GM12872 (cell line): Measurements from ENCODE around the gene SLC22A2.

ENCODE experiments used
- TF ChIP-seq, protein P1 (sequence below): IDR thresholded peaks from 3 replicates; pipeline ENCODE4 v1.5.1; 2011; ENCODE audit warnings: low read depth, mild to moderate bottlenecking, low read length, moderate library complexity; ENCODE audit not compliant: insufficient read depth

Gene SLC22A2

DNA sequence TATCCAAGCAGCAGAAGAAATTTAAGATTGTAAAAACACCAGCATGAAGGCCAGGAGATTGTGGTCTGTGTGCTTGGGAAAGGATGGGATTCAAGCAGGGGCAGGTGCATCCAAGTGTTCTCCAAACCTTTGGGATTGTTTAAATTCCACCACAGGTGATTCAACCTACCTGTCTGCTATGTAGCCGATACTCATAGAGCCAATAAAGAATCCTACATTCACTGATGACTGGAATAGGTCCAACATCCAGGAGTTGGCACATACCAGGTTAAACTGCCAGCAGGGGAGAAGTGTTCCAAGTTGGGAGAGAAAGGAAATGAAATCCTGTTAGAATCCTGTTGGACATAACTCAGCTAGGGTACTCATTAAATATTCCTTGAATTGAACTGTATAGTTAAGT lies 2.2 kb downstream of the SLC22A2 start:
- TF ChIP-seq, protein P1, sequence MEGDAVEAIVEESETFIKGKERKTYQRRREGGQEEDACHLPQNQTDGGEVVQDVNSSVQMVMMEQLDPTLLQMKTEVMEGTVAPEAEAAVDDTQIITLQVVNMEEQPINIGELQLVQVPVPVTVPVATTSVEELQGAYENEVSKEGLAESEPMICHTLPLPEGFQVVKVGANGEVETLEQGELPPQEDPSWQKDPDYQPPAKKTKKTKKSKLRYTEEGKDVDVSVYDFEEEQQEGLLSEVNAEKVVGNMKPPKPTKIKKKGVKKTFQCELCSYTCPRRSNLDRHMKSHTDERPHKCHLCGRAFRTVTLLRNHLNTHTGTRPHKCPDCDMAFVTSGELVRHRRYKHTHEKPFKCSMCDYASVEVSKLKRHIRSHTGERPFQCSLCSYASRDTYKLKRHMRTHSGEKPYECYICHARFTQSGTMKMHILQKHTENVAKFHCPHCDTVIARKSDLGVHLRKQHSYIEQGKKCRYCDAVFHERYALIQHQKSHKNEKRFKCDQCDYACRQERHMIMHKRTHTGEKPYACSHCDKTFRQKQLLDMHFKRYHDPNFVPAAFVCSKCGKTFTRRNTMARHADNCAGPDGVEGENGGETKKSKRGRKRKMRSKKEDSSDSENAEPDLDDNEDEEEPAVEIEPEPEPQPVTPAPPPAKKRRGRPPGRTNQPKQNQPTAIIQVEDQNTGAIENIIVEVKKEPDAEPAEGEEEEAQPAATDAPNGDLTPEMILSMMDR, result no peak

DNA sequence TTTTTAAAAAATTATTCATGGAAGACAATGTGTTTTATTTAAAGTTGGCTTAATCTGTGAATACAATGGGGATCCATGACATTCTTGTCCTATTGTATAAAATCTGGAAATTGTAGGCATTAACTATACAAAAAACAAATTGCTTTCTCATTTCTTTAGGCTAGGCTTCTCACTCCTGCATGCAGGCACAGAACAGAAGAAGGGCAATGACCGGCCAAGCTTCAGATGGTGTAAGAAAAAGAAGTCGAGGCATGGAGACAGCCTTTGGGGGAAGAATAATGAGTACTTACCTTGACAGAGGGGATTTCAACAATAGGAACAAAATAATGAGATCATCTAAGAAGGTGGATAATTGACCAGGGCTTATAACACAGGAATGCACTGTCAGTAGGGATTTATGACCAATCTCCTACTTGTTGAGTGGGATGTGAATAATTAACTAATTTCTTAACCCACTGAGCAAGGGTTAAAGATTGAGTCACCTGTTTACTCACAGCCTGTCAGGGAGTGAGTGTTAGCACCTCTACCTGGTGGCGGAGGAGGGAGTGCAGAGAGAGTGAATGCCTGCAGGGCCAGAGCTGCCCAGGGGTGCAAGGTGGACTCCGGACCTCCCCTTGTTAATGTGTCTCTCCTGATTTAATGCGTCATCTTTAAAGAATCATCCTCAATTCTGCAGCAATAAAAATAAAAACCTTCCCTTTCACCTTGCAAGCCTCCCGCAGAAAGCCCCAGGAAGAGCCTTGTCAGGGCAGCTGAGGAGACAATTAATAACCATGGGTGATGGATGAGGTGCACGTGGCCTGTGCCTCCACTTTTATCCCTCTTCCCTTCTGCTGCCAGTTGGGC lies 3.9 kb downstream of the SLC22A2 start:
- TF ChIP-seq, protein P1, result no peak

DNA sequence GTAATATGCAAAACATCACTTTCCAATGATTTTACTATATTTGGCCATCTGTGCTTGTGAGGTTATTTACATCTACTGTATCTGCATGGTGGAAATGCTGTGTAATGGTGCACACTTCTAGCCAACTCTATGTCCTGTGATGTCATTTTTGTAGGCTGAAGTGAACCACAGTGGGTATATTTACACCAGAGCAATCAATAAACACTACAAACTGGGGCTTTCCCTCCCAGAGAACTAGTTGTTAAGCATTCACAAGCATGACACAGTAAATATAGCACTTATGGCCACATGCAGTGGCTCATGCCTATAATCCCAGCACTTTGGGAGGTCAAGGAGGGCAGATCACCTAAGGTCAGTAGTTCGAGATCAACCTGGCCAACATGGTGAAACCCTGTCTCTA lies 4.9 kb downstream of the SLC22A2 start:
- TF ChIP-seq, protein P1, result no peak

DNA sequence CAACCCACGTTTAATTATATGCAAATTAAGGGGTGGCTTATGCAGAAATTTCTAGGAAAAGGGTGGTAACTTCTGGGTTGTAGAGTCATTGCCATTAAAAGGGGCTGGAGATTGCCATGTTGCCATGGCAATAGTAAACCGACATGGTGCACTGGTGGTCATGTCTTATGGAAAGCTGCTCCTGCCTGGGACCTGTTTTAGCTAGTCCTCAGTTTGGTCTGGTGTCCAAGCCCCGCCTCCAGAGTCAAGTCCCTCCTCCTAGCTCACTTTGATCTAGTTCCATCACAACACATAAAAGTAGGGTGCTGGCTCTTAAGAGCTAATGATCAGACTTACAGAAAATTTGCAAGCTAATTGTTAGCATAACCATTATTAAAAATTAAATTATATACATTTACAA lies 5.3 kb downstream of the SLC22A2 start:
- TF ChIP-seq, protein P1, result no peak

DNA sequence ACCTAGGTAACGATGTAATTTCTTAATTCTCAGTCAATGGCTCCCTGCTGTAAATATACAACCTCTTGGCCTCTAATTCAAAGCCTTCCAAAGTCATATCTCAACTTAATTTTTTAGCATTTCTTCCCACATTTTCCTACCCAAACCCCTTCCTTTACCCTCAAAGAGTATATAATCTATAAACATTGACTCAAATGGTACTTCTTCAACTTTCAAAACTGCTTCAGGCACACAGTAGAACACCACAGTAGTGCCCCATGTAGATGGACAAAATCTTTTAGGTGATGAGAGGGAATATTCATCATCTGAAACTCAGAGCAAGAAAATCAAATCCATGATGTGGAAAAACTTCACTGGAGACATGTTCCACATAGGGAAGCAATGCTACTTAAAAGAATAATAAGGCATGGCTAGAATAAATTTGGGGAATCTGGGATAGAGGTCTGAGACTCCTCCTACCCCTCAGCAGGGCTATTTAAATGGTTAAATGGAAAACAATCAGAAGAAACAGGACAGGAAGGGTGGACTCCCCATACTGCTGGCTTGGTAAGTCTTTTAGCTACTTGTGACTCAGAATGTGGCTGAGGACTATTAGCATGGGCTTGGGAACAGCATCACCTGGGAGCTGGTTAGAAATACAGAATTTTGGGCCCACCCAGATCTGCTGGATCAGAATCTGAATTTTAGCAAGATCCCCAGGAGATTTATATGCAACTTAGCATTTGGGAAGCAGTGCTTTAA lies 6.4 kb downstream of the SLC22A2 start:
- TF ChIP-seq, protein P1, result no peak

DNA sequence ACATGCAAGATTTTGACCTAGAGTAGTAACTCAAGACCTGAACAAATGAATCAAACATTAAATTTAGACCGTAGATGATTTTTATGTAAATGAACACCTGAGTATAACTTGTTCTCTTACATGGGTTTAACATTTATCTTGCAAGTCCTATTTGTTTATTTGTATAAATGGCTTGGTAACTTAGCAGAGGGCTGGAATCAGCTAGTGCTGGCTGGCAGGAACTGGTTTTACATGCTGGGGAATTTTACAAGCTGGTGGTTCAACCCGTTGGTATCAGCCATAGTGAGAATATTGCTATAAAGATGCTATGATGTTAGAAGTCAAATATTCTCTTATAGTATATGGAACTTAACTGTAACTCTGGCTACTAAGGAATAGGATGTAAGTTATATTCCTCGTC lies 8.9 kb downstream of the SLC22A2 start:
- TF ChIP-seq, protein P1, result no peak

DNA sequence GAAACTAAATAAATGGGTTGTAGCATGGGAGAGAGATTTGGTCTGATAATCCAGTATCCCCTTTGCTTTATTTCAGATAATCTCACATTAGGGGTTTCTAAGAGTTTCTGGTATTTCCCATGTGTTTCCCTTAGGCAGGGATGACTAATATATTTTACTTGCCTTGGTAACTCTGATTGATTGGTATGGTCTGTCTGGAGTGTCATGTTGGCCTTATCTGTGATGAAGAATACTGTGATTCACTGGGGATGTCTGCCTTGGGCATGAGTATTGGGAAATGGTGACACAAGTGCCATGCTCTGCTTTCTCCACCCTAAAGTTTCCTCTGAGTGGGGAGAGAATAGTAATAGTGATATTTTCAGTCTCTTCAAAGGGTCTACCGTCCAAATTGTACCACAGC lies 10.1 kb downstream of the SLC22A2 start:
- TF ChIP-seq, protein P1, result no peak
